Stimulated activated CD4-positive, alpha-beta T cell treated with anti-CD3 and anti-CD28 coated beads, Interleukin-12 subunit alpha, Interleukin-12 subunit beta, amount 100 ng/mL, for 48 hours (primary cell): ENCODE measurements around the gene CASKIN1.
A peak's percentile ranks its signal among the peaks of the same experiment; 100 is the strongest.
"Not testable (repeated sequence)": the region's sequence is repeated elsewhere in the genome, so short reads cannot be mapped to it uniquely, and the experiment has no call there.

Experiments
- DNase-seq, 3 donors: peaks; one replicate each; pipeline ENCODE4 v3.0.0-alpha.2; 2020; ENCODE audit warnings: low read depth in 2 of 3, low spot score in 1 of 3

The CASKIN1 gene

DNA sequence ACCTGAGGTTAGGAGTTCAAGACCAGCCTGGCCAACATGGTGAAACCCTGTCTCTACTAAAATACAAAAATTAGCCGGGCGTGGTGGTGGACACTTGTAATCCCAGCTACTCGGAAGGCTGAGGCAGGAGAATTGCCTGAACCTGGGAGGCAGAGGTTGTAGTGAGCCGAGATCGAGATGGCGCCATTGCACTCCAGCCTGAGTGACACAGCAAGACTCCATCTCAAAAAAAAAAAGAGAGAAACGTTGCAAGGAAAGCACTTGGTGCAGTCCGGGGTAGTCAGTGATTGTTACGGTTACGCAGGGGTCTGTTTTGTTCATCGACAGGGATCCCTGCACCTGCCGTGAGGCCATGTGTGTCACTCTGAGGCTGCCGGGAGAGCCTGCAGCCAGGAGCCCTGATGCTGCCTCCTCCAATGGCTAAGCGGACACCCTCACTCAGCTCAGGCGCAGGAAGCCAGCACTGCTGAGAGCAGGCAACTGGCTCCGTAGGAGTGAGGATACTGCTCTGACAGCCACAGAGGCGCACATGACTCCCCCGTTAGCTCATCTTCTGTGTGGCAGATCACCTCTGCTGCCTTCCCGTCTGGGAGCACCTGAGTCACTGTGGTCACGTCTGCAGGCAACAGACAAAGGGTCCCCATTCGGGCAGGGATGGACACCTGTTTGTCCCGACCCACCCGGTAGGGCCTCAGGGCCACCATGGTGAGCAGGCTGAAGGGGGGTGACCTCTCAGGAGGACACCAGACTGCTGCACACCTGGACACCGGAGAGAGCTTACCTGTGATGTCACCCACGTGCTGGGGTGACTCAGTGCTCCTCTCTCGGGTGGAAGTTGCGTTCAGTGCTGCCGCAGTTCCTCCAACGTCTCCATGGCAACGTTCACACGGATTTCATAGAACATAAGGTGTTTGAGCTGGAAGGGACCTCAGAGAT is 53.2 kb downstream of the CASKIN1 start:
- no peak for DNase-seq

DNA sequence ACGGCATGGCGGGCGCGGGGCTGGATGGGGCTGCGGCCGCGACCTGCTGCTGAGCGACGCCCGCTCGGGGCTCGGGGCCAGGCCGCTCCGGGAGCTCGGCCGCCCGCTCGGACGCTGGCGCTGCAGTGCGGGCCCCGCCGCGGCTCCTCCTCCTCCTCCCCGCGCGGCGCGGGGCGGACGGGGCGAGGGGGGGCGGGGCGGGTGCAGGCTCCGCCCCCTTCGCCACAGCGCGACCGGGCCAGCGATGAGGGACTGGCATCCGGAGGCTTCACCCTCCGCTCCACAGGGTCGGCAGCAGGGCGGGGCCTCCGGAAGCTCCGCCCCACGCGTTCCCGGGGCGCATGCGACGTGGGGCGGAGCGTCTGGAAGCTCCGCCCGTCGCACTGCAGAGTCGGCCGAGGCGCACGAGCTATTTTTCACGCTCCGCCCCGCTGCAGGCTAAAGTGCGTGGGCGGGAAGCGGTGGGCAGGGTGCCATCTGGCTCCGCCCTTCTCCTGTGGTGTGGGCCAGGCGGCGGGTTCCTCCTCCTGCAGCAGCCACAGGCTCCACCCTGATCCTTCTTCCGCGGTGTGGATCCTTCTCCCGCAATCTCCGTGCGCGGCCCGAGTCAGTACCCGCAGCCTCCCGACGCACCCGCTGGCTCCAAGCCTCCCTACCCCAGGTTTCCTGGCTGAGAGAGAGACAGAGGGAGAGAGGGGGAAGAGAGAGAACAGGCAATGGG is 60.5 kb downstream of the CASKIN1 start, which contains the start of gene PKD1:
TSS of gene PKD1 (minus strand) at position 129 of the 721 bp plus-strand sequence. CDS start 209 bp downstream, outside the sequence.
- DNase-seq: peak; percentile 97 to 99 (median 97)

DNA sequence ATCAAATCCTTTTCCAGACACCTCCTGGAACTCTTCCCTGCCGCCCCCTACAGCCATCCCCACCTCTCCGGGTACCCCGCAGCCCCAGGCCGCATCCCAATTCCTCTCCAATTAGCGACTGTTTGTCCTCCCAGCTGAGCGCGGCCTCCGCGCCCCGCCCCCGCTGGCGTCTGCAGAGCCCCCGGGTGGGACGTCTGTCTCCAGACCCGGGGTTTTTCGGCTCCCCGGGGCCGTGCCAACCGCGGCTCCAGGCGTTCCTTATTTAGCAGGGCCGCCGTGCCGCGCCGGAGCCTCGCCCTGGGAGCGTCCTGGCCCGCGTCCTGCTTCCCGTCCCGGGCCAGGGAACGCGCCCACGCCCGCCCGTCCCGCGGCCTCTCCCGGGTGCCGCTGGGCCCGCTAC is 61.3 kb downstream of the CASKIN1 start:
- DNase-seq: not testable (repeated sequence)

DNA sequence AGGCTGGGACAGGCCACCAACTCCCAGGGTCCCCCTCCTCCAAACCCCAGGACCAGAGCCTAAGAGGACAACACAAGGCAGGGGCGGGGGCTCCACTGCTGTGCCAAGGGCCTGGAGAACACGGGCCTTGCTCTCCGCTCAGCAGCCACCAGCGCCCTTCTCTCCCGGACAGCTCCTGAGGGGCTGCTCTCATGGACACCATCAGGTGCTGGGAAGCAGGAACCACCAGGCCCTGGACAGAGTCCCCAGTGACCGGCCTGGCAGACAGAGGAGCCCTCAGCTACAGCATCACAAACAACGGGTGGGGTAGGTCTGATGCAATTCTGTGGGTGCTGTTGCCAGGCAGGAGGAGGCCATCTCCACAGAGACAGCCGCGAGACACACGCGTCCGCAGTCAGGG is 62.6 kb downstream of the CASKIN1 start:
- not testable (repeated sequence) for DNase-seq

DNA sequence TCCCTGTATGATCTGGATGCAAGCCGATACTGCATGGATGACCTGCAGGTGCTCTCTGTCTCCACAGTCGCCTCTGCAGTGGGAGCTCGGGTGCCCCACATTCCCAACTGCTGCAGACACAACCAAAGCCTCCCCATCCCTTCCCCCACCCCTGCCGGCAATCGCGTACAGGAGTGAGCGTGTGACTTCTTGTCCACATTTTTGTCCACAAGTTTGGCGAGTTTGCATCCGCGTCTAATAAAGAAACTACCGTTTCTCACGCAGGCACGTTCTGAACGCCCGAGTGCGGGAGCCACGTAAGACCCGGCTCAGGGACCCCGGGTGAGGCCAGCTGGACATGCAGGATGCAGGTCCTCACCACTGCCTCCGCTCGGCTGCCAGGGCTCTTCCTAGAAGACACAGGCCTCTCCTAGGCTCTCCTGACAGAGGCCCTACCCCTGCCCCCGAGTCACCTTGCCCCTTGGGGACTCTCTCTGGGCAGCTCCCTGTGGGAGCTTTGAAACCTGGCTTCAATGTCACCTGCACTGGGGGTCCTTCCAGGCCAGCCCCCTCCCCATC is 66.4 kb downstream of the CASKIN1 start:
- not testable (repeated sequence) for DNase-seq

DNA sequence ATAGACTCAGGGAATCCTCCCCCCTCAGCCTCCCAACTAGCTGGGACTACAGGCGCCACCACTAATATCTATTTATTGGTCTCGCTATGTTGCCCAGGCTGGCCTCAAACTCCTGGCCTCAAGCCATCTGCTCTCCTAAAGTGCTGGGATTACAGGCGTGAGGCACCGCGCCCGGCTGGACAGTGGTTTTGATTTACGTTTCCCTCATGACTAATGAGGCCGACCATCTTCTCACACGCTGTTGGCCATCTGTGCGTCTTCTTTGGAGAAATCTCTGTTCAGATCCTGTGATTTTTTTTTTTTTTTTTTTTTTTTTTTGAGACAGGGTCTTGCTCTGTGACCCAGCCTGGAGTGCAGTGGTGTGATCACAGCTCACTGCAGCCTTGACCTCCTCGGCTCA is 67.2 kb downstream of the CASKIN1 start:
- not testable (repeated sequence) for DNase-seq

DNA sequence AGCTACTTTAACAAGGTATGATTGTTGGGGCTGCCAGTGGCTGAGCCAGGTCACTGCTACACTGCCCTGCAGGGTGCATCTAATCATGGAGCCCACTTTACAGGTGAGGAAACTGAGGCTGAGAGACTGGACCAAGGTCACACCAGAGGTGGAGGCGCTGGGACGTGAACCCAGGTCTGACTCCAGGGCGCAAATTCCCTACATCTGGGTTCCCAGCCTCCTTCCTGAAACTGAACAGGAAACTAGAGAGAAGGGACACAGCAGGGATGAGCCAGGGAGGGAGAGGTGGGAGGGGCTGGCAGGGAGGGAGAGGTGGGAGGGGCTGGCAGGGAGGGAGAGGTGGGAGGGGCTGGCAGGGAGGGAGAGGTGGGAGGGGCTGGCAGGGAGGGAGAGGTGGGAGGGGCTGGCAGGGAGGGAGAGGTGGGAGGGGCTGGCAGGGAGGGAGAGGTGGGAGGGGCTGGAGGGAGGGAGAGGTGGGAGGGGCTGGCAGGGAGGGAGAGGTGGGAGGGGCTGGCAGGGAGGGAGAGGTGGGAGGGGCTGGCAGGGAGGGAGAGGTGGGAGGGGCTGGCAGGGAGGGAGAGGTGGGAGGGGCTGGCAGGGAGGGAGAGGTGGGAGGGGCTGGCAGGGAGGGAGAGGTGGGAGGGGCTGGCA is 68.7 kb downstream of the CASKIN1 start:
- not testable (repeated sequence) for DNase-seq
